Measurements from ENCODE around the gene NAA60. TPM values are rescaled to one million over a fixed set of nuclear protein-coding genes. Genes with fewer than 3 reads are reported as not detected.

The NAA60 gene
- total RNA-seq, 4 donors from 2014 or later, result 80.9 to 110 (median 96.8) TPM

DNA sequence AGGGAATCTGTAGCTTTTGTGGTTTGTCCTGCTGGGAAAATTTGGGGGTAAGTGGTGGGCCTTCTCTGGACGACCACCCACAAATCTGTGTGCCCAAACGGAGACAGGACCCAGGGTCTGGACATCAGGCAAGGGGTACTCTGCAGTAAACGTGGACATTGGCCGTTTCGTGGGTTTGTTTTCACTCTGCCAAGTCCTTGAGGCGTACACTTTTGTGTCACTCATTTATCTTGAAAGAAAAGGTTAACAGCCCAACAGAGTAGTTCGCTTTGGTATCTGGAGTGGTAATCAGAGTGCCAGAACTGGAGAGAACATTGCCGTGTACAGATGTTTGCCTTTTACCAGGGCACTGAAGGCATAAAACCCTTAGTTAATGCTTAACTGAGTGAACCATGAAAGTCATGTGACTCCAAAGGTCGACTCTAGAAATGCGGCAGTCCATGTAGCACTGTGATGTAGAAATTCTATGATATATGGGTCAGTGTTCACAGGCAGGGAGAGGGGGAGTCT, 15.4 kb downstream of the NAA60 start:
- H3K36me3 ChIP-seq, result no peaks in the 10 kb centered on the region
- H3K9me3 ChIP-seq, result no peaks in the 10 kb centered on the region
- DNase-seq, result peak in 1 of 3 donors; percentile 59
- H3K27ac ChIP-seq, result peak overlapping the region; percentile 92 to 98 (median 94)
- peak; percentile 83 to 87 for TF ChIP-seq POLR2A (IDR thresholded peaks at IDR 0.05)
- TF ChIP-seq, protein P1, sequence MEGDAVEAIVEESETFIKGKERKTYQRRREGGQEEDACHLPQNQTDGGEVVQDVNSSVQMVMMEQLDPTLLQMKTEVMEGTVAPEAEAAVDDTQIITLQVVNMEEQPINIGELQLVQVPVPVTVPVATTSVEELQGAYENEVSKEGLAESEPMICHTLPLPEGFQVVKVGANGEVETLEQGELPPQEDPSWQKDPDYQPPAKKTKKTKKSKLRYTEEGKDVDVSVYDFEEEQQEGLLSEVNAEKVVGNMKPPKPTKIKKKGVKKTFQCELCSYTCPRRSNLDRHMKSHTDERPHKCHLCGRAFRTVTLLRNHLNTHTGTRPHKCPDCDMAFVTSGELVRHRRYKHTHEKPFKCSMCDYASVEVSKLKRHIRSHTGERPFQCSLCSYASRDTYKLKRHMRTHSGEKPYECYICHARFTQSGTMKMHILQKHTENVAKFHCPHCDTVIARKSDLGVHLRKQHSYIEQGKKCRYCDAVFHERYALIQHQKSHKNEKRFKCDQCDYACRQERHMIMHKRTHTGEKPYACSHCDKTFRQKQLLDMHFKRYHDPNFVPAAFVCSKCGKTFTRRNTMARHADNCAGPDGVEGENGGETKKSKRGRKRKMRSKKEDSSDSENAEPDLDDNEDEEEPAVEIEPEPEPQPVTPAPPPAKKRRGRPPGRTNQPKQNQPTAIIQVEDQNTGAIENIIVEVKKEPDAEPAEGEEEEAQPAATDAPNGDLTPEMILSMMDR (IDR thresholded peaks at IDR 0.05), result peak in 1 of 6 experiments; percentile 16
- H3K4me1 ChIP-seq, result peaks cover 0 to 47% (median 9%) of the 10 kb centered on the region in 4 donors
- H3K4me3 ChIP-seq, result peak overlapping the region; percentile 67 to 98 (median 80)
- H3K27me3 ChIP-seq, result no peaks in the 10 kb centered on the region

DNA sequence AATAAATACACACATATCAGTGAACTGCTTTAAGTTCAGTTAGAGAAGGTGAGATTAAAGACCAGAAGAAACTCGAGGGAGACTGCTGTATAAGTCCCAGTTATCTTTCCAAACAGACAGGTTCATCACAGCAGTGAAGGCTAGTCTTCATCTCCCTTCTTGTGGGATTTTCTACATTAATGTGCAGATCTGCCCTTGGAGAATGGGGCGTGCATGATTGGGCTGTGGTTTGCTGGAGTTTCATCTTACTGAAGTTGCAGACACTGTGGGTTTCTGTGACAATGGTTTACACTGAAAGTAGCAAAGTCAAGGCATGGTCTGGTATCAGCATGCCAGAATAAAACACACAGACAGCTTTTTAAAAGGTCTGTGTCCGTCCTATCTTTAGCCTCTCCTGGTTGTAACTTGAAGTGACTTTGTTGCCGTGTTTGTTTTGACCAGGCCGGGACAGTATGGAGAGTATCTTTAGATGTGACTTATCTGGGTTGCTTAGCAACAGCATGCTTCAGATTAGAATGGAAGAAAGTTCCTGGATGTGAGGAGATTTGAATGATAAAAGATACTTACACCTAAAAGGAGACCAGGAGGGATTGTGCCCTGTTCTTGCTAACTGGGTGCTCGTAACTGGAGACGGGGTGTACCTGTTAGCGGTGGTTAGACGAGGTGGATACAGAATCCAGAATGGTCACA, 16.1 kb downstream of the NAA60 start:
- H3K36me3 ChIP-seq, result no peaks in the 10 kb centered on the region
- peaks cover 0 to 51% (median 9%) of the 10 kb centered on the region in 4 donors for H3K4me1 ChIP-seq
- H3K9me3 ChIP-seq, result no peaks in the 10 kb centered on the region
- TF ChIP-seq POLR2A (IDR thresholded peaks at IDR 0.05), result no peak
- TF ChIP-seq, protein P1 (IDR thresholded peaks at IDR 0.05), result no peak
- no peak for DNase-seq
- H3K4me3 ChIP-seq, result peak overlapping the region in 3 of 4 donors; percentile 77 to 98 (median 84)
- no peaks in the 10 kb centered on the region for H3K27me3 ChIP-seq
- H3K27ac ChIP-seq, result peak overlapping the region in 2 of 4 donors; percentile 95 to 98

DNA sequence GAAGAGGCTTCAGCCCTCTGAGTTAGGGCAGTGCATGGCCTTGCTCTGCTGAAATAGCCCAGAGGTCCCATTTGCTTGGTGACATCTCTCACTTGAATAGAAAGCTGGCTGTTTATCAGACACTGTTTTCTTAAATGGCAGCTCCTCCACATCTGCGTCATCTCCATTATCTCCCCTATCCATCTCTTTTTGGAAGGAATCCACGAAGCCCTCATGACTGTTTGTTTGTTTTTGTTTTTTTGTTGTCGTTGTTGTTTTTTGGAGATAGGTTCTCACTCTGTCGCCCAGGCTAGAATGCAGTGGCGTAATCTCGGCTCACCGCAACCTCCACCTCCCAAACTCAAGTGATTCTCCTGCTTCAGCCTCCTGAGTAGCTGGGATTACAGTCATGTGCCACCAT, 16.6 kb downstream of the NAA60 start:
- peak overlapping the region in 2 of 4 donors; percentile 77 to 98 for H3K4me3 ChIP-seq
- no peak for DNase-seq
- no peaks in the 10 kb centered on the region for H3K9me3 ChIP-seq
- peaks cover 0 to 51% (median 9%) of the 10 kb centered on the region in 4 donors for H3K4me1 ChIP-seq
- no peaks in the 10 kb centered on the region for H3K36me3 ChIP-seq
- no peaks in the 10 kb centered on the region for H3K27me3 ChIP-seq
- H3K27ac ChIP-seq, result peak overlapping the region in 1 of 4 donors; percentile 98
- no peak for TF ChIP-seq POLR2A (IDR thresholded peaks at IDR 0.05)
- TF ChIP-seq, protein P1 (IDR thresholded peaks at IDR 0.05), result no peak

DNA sequence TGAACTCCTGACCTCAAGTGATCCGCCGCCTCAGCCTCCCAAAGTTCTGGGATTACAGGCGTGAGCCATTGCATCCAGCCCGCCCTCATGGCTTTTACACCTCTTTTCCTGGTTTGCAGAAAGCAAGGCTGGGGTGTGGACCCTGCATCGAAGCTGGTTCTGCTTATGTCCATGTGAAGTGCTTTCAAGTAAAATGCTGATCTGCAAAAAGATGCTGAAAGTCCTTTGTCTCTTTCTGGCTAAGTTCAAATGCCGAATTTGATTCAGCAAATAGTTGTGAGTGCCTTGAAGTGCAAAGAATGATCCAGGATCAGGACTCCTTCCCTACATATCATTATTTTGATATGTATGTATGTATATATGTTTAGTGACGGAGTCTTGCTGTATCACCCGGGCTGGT, 17.1 kb downstream of the NAA60 start:
- Histone ChIP-seq H3K9me3 (no peaks in the 10 kb centered on the region), H3K27me3 (no peaks in the 10 kb centered on the region), H3K36me3 (peaks cover 0 to 3% (median 0%) of the 10 kb centered on the region in 3 donors), H3K4me3 (peak overlapping the region in 1 of 4 donors; percentile 77), H3K27ac (no peak overlapping the region), H3K4me1 (peaks cover 0 to 51% (median 9%) of the 10 kb centered on the region in 4 donors)
- no peak for DNase-seq
- TF ChIP-seq POLR2A (IDR thresholded peaks at IDR 0.05), result no peak
- TF ChIP-seq, protein P1 (IDR thresholded peaks at IDR 0.05), result no peak

DNA sequence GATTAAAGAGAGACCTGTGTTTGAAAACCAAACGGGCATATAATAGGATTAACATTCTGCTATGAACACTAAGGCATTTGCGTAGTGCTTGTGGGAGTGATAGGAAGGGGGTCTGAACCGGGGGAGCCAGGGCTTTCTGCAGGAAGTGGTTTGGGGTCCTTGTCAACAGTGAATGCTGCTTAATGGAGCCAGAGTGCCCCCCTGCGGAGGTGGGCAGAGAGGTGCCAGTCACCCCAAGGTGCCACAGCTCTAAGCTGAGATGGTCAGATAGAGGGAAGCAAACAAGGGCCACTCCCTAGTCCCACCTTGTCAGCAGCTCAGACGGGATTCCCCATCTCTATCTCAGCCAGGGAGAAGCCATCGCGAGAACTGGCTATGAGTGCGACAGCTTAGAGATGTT, 17.7 kb downstream of the NAA60 start:
- peaks cover 0 to 9% (median 0%) of the 10 kb centered on the region in 3 donors for H3K36me3 ChIP-seq
- DNase-seq, result peak in 1 of 3 donors; percentile 47
- no peak for TF ChIP-seq POLR2A (IDR thresholded peaks at IDR 0.05)
- TF ChIP-seq, protein P1 (IDR thresholded peaks at IDR 0.05), result no peak
- no peak overlapping the region for H3K27ac ChIP-seq
- no peaks in the 10 kb centered on the region for H3K27me3 ChIP-seq
- no peak overlapping the region for H3K4me3 ChIP-seq
- no peaks in the 10 kb centered on the region for H3K9me3 ChIP-seq
- peaks cover 0 to 48% (median 9%) of the 10 kb centered on the region in 4 donors for H3K4me1 ChIP-seq

Measured in Peyer's patch (tissue), 4 donors.